K562 (cell line): ENCODE measurements around the gene PITPNC1. TPM values are rescaled to one million over a fixed set of nuclear protein-coding genes. Genes with fewer than 3 reads are reported as not detected.

ENCODE experiments used
- ATAC-seq: fragments of 200-7000 bp; cut with Tn5 transposase; 3 replicates; pipeline ENCODE4 v1.9.1; 2020; ENCODE audit warnings: moderate library complexity
- BruUV-seq: library from RNA; stranded (reverse); fragments of 400-500 nt; replicated peaks from 2 replicates; lab custom pipeline; 2021; lab: Mats Ljungman, UMichigan
- CTCF ChIA-PET: fragments of 300-600 bp; formaldehyde crosslinking; extraction: SDS; loops from one replicate; lab custom pipeline; 2021; ENCODE audit warnings: low intra/inter-chr PET ratio; lab: Yijun Ruan, JAX
- POLR2A ChIA-PET: fragments of 300-600, 350-650 bp; sonication (Branson Sonifier 250); formaldehyde crosslinking; extraction: SDS; loops from one replicate; lab custom pipeline; 2021; ENCODE audit warnings: antibody characterized with exemption, inconsistent platforms; lab: Yijun Ruan, JAX
- DNase-seq, 4 experiments: peaks; one replicate each; pipeline versions ENCODE4 v3.0.0 to v3.0.0-alpha.2; 2011 to 2018; ENCODE audit warnings: low spot score in 3 of 4, mixed read lengths in 3 of 4; ENCODE audit errors: extremely low read depth in 1 of 4
- FAIRE-seq: peaks from 2 replicates; lab custom pipeline; 2011; peaks lifted over from hg19 to GRCh38; lab: Jason Lieb, UNC
- H2AFZ ChIP-seq: 2 replicates; pipeline ENCODE4 v1.6.0; 2011; ENCODE audit warnings: low read depth, low read length, control low read depth, inconsistent platforms
- H3K27ac ChIP-seq: fragments of 200-600 bp; 3 replicates; pipeline ENCODE4 v1.8.0; 2011; ENCODE audit warnings: low read depth, mild to moderate bottlenecking, control low read depth, inconsistent platforms, low read length, moderate library complexity, mixed read lengths; ENCODE audit errors: extremely low read depth
- H3K27me3 ChIP-seq, 2 experiments: fragments of 300-600 bp in 1 of 2; 2 replicates in 1 of 2; 3 replicates in 1 of 2; pipeline versions ENCODE4 v1.6.0 to v1.8.0; 2011; ENCODE audit warnings: inconsistent platforms in 2 of 2, low read length in 2 of 2, mild to moderate bottlenecking in 1 of 2, mixed read lengths in 1 of 2, moderate library complexity in 1 of 2; ENCODE audit not compliant: control insufficient read depth in 2 of 2, insufficient read depth in 2 of 2
- H3K36me3 ChIP-seq: fragments of 300-600 bp; 3 replicates; pipeline ENCODE4 v1.8.0; 2011; ENCODE audit warnings: mild to moderate bottlenecking, low read length, inconsistent platforms; ENCODE audit not compliant: control insufficient read depth, insufficient read depth
- H3K4me1 ChIP-seq, 2 experiments: fragments of 200-600 bp in 1 of 2; replicated peaks in 1 of 2; 2 replicates in 1 of 2; 3 replicates in 1 of 2; pipeline versions ENCODE4 v1.5.1 to v1.8.0; 2011; ENCODE audit warnings: inconsistent platforms in 2 of 2, low read length in 2 of 2, mild to moderate bottlenecking in 1 of 2, mixed read lengths in 1 of 2, moderate library complexity in 1 of 2; ENCODE audit not compliant: control insufficient read depth in 2 of 2, insufficient read depth in 2 of 2
- H3K4me2 ChIP-seq: 2 replicates; pipeline ENCODE4 v1.6.1; 2011; ENCODE audit warnings: low read length, control low read depth, inconsistent platforms, mixed read lengths; ENCODE audit not compliant: insufficient read depth
- H3K4me3 ChIP-seq: fragments of 200-600 bp; sonication (generic), shearing (Covaris generic); 2 replicates; pipeline ENCODE4 v1.5.1; 2016; ENCODE audit warnings: control low read depth, inconsistent platforms
- H3K79me2 ChIP-seq: fragments of 200-600 bp; 3 replicates; pipeline ENCODE4 v1.8.0; 2011; ENCODE audit warnings: low read length, inconsistent platforms; ENCODE audit not compliant: control insufficient read depth, insufficient read depth
- H3K9ac ChIP-seq, 2 experiments: 2 replicates each; pipeline versions ENCODE4 v1.6.0 to v1.6.1; 2011; ENCODE audit warnings: low read depth in 2 of 2, low read length in 2 of 2, control low read depth in 1 of 2, inconsistent platforms in 1 of 2, mild to moderate bottlenecking in 1 of 2, mixed read lengths in 1 of 2; ENCODE audit not compliant: insufficient read depth in 1 of 2
- H3K9me1 ChIP-seq: one replicate; pipeline ENCODE4 v1.6.0; 2011; ENCODE audit warnings: inconsistent platforms, mild to moderate bottlenecking, low read length, moderate library complexity; ENCODE audit not compliant: control insufficient read depth, insufficient read depth
- H3K9me3 ChIP-seq: replicated peaks from 2 replicates; pipeline ENCODE4 v1.5.1; 2011; ENCODE audit warnings: low read depth, low read length, inconsistent platforms; ENCODE audit not compliant: control insufficient read depth, insufficient read depth
- H4K20me1 ChIP-seq: replicated peaks from 2 replicates; pipeline ENCODE4 v1.6.1; 2011; ENCODE audit warnings: low read length, inconsistent platforms, mixed read lengths; ENCODE audit not compliant: control insufficient read depth, insufficient read depth
- CBX3 ChIP-seq, 2 experiments: IDR thresholded peaks; 1 replicate in 1 of 2; 2 replicates in 1 of 2; pipeline ENCODE4 v1.6.1; 2012; ENCODE audit warnings: inconsistent platforms in 2 of 2, low read length in 2 of 2, borderline replicate concordance in 1 of 2, control low read depth in 1 of 2
- MAZ ChIP-seq, 2 experiments: fragments of 450-650 bp in 1 of 2; sonication (generic) in 1 of 2; formaldehyde crosslinking; IDR thresholded peaks in 1 of 2; conservative IDR thresholded peaks in 1 of 2; 2 replicates each; pipeline versions ENCODE4 v1.4.0 to v1.5.0; 2020; ENCODE audit warnings: mild to moderate bottlenecking in 1 of 2, missing genetic modification reagents in 1 of 2
- NCOA2 ChIP-seq, 2 experiments: fragments of 450-650 bp; IDR thresholded peaks; 2 replicates each; pipeline ENCODE4 v1.6.1; 2018; ENCODE audit warnings: mild to moderate bottlenecking in 2 of 2, moderate library complexity in 1 of 2; ENCODE audit not compliant: partially characterized antibody in 2 of 2
- NR0B1 ChIP-seq: fragments of 450-650 bp; IDR thresholded peaks from one replicate; pipeline ENCODE4 v1.6.1; 2018; ENCODE audit warnings: mild to moderate bottlenecking, moderate library complexity; ENCODE audit not compliant: partially characterized antibody
- PHB ChIP-seq: fragments of 250-450 bp; sonication (Bioruptor Pico); IDR thresholded peaks from 2 replicates; pipeline ENCODE4 v1.5.0; 2021
- SIRT6 ChIP-seq: IDR thresholded peaks from one replicate; pipeline ENCODE4 v1.6.1; 2012; ENCODE audit warnings: low read depth, mild to moderate bottlenecking, control low read depth, inconsistent platforms, low read length, moderate library complexity
- TAF1 ChIP-seq: IDR thresholded peaks from 2 replicates; pipeline ENCODE4 v1.6.1; 2011; ENCODE audit warnings: mild to moderate bottlenecking, low read length, moderate library complexity; ENCODE audit not compliant: insufficient read depth, control insufficient read depth, severe bottlenecking; ENCODE audit errors: extremely low read depth
- ZNF184 ChIP-seq: sonication (generic); formaldehyde crosslinking; IDR thresholded peaks from 2 replicates; pipeline ENCODE4 v1.5.0; 2020; ENCODE audit warnings: missing genetic modification reagents
- ZNF407 ChIP-seq: fragments of 450-650 bp; IDR thresholded peaks from 2 replicates; pipeline ENCODE4 v1.6.1; 2016; ENCODE audit warnings: low read depth
- ZNF445 ChIP-seq: fragments of 250-450 bp; sonication (Bioruptor Pico); IDR thresholded peaks from 2 replicates; pipeline ENCODE4 v1.4.0; 2020; ENCODE audit warnings: low read depth, mild to moderate bottlenecking, moderate library complexity
- WGBS: fragments of 100-300 bp; shearing (Covaris generic); methylation state at CpG from one replicate; pipeline ENCODE4 v1.1.6; 2016; ENCODE audit warnings: low coverage, mixed read lengths; ENCODE audit not compliant: insufficient coverage; ENCODE audit errors: missing lambda C conversion rate; 5-methylcytosine and 5-hydroxymethylcytosine counted together
- in situ Hi-C: fragments of 300-500 bp; cut with MboI; formaldehyde crosslinking; loops from 4 replicates; pipeline ENCODE4 v1.15.0; 2018; ENCODE audit warnings: inconsistent platforms, mixed read lengths
- intact Hi-C: fragments of 100-400 bp; cut with micrococcal nuclease; formaldehyde crosslinking; loops from 2 replicates; pipeline ENCODE4 v1.14.2; 2022
- polyA plus RNA-seq, 8 experiments: library from polyadenylated mRNA; depleted of rRNA in 4 of 8; stranded (reverse) in 5 of 8; unstranded in 3 of 8; fragments of >200 nt; fragmentation: Nextera tagmentation in 2 of 8; fragmentation: Illumina TruSeq in 1 of 8; extraction: Ambion mirVana in 2 of 8; extraction: Trizol in 1 of 8; gene quantifications; 2 replicates each; pipeline versions ENCODE4 v1.2.1 to v1.2.3, GENCODE V29; 2011 to 2014; ENCODE audit warnings: inconsistent platforms in 1 of 8, missing spikeins in 1 of 8
- total RNA-seq, 7 experiments: library from RNA; depleted of rRNA in 6 of 7; stranded (reverse); fragments of >200 nt in 6 of 7; fragmentation: Illumina TruSeq in 2 of 7; extraction: Trizol in 2 of 7; gene quantifications; 2 replicates each; pipeline versions ENCODE4 v1.2.1 to v1.2.3, GENCODE V29; 2011 to 2021; ENCODE audit warnings: low replicate concordance in 1 of 7

The PITPNC1 gene
- total and polyA plus RNA-seq, 9 of the 15 experiments (the other 6 are each of a cell fraction or from before 2014, with no cell fraction given): 0.11 to 1.1 (median 0.65) TPM

GRCh38 chr17:67375716-67376115 lies 1.4 kb upstream of the PITPNC1 start:
- H3K4me1 ChIP-seq: peaks cover 18 to 46% of the 10 kb centered on the region in 2 experiments; a peak in 4 of 5 replicates
- no peak overlapping the region for H3K9ac ChIP-seq
- H2AFZ ChIP-seq: no peak overlapping the region
- H3K27me3 ChIP-seq: peaks cover 9 to 10% of the 10 kb centered on the region in 2 experiments; a peak in 3 of 5 replicates
- ATAC-seq: no peak
- H3K27ac ChIP-seq: no peak overlapping the region
- no peaks in the 10 kb centered on the region for H3K36me3 ChIP-seq
- in situ Hi-C loops (loop anchor here (25.0 kb wide), 1 partner anchor 312 kb away; no protein-coding TSS in a partner anchor), intact Hi-C loops (loop anchor here (5.0 kb wide), 3 partner anchors 102 to 312 kb away; no protein-coding TSS in a partner anchor)
- H3K79me2 ChIP-seq: no peaks in the 10 kb centered on the region
- no peak overlapping the region for H3K4me2 ChIP-seq
- WGBS: 74% methylated on average over 6 of the region's 6 CpGs
- no TSS peak for BruUV-seq
- no peaks in the 10 kb centered on the region for H3K9me1 ChIP-seq
- no peak for DNase-seq
- H3K4me3 ChIP-seq: no peak overlapping the region
- FAIRE-seq: no peak
- 0 out of 2 replicates have a peak, but pooled peaks cover 8% of the 10 kb centered on the region for H4K20me1 ChIP-seq
- ChIA-PET CTCF (interaction anchor here (1.5 kb wide), 1 partner anchor 100 kb away, joined by 3 read pairs; no protein-coding TSS in a partner anchor), POLR2A (interaction anchor here (0.6 to 1.3 kb wide), 3 partner anchors 9 to 275 kb away, joined by 3 to 6 read pairs (median 3); partner anchors contain the start of gene PSMD12)
- peaks cover 6% of the 10 kb centered on the region; the same call in 1 of the 2 replicates for H3K9me3 ChIP-seq
- TF ChIP-seq PHB (CRISPR knock-in tag) (no peak), MAZ (CRISPR knock-in tag; conservative IDR thresholded peaks at IDR 0.05 in 1 of 2, IDR thresholded peaks at IDR 0.05 in 1 of 2) (no peak), ZNF445 (CRISPR knock-in tag) (no peak), ZNF407 (no peak), SIRT6 (no peak), NCOA2 (IDR thresholded peaks at IDR 0.05; ENCODE audit: partially characterized antibody in 2 of 2) (no peak), CBX3 (IDR thresholded peaks at IDR 0.05; ENCODE audit: borderline replicate concordance in 1 of 2, low read length in 2 of 2) (no peak), ZNF184 (CRISPR knock-in tag) (no peak), TAF1 (no peak), NR0B1 (no peak)
